HG03025 (cell line): ENCODE data around the gene ATXN10.

ENCODE experiments used
- ATAC-seq: cut with Tn5 transposase; IDR thresholded peaks from one replicate; pipeline ENCODE4 v1.9.1; 2021; ENCODE audit warnings: mild to moderate bottlenecking, moderate library complexity; ENCODE audit not compliant: unreplicated experiment, low FRiP score

Gene ATXN10

GRCh38 chr22:45843986-45844385 is 172.4 kb downstream of the ATXN10 start:
- no peak for ATAC-seq

- no peak for ATAC-seq
These were observed 173.4 kb downstream of the ATXN10 start for GRCh38 chr22:45845076-45845487.

DNA sequence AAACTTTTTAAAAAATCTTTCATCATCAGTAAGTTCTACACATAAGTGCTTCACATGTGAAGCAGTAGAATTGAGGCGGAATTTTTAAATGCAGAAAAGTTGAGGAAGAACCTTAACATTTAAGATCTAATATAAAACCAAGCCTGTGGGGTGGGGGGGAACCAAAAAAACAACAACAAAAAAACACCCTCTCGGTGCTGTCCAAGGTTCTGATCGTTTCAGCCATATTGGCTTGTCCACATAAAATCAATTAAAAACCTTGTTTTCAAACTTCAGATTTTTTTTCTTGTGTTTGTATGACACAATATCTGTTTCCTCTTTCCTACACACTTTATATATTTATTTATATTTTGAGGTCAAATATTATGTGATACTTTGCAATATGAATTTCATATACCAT is 175.3 kb downstream of the ATXN10 start:
- ATAC-seq: no peak

DNA sequence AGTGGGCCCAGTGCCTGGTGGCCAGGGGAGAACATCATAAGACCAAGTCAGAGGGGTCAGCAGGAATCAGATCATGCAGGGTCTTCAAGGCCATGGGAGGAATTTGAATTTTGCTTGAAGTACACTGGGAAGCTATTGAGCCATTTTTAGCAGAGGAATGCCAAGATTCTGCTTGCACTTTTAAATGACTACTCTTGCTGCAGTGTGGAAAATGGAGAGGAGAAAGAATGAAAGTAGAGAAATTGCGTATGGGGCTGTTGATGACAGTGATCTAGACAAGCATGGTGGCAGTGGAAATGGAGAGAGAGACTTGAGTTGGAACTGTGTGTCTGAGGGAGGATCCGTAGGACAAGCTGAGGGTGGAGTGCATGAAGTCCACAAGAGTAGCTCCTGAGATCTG is 177.3 kb downstream of the ATXN10 start:
- no peak for ATAC-seq

DNA sequence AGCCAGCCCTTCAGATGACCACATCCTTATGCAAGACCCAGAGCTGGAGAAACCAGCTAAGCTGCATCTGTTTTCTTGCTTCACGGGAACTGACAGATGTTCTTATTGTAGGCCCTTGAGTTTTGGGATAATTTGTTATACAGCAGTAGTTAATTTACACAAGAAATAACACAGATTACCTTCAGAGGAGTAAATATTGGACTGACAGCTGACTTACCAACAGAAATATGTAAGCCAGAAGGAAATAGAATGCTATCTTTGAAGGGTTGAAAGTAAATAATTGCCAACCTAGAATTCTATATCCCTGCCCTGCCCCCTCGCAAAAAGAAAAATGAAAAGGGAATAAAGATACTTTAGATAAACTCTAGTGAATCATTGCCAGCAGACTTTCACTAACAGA is 181.2 kb downstream of the ATXN10 start:
- no peak for ATAC-seq

- no peak for ATAC-seq
These were observed 184.3 kb downstream of the ATXN10 start for GRCh38 chr22:45855961-45856360.

DNA sequence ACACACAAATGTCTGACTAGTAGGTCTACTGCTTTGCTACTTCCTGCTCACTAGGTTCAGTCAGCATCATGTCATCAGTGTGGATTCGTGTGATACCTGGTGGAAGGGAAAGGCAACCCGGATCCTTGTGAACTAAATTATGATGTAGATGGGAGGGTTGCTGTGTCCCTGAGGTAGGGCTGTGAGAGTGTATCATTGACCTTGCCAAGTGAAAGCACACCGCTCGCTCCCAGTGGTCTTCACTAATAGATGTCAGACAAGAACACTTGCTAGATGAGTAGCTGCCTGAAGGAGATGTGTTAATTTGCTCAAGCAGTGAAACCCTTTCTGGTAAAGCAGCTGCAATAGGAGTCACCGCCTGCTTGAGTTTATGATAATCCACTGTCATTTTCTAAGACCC is 185.9 kb downstream of the ATXN10 start:
- no peak for ATAC-seq

DNA sequence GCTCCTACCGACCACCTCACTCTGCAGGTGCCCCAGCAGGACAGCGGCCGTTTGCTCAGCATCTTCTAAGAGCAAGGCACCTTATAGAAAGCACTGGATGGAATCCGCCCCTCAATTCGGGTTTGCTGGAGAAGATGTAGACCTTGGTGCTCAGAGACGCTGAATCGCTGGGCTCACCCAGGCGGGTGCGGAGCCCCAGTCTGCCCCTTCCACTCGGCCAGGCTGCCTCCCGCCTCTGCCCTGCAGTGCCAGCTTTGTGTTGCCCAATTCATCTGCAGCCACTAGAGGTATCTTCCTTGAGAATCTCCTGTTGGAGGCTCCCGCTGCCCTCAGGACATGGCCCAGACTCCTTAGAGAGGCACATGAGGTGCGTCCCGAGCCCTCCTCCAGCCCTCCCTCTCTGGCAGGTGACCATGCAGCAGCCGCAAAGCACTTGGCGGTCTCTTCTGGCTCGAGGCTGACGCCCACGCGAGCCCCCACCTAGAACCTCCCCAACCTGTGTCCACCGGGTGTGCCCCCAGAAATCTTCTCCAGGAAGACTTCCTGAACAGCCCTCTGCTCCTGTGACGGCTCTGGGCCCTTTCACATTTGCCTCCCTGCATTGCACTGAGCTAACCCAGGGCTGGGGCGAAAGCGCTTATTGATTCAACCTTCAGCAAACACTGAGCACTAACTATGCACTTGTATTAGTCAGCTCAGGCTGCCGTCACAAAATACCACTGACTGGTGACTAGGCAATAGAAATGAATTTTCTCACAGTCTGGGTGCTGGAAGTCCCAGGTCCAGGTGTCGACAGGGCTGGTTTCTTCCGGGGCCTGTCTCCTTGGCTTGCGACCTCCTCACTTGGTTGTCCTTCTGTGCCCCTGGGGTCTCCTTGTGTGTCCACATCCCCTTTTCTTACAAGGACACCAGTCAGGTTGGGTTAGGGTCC is 187.9 kb downstream of the ATXN10 start:
- no peak for ATAC-seq

DNA sequence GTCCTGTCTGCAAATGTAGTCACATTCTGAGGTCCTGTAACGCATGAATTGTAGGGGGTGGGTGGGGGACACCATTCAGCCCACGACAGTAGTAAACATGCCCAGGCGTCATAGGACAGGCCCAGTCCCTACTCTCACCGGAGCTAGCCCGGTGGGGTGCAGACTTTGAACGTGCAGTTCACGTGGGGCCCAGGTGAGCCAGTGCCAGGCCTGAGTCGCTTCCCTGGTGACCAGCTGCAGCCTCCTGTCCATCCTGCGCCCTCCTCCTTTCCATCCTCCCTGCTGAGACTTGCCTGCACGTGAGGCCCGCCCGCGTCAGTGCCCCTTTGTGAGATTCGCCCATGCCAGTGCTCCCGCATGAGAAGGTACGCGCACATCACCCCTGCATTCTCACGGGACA is 188.6 kb downstream of the ATXN10 start:
- no peak for ATAC-seq

DNA sequence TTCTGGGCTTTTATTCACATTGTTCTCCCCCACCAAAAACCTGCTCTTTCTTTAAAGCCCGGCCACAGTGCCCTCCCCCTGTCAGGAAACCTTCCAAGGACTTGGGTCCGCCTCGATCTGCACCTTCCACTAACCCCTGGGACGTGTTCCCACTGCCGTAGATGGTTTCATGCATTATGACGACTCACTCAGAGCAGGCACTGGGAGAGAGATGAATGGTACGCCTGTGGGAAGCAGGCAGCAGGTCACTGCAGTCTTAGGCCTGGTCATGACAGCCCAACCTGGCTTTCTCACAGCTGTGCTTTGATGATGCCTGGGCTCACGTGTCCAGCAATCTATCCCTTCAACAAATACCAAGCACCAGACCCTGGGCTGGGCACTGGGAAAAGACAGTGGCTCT is 189.6 kb downstream of the ATXN10 start:
- no peak for ATAC-seq

DNA sequence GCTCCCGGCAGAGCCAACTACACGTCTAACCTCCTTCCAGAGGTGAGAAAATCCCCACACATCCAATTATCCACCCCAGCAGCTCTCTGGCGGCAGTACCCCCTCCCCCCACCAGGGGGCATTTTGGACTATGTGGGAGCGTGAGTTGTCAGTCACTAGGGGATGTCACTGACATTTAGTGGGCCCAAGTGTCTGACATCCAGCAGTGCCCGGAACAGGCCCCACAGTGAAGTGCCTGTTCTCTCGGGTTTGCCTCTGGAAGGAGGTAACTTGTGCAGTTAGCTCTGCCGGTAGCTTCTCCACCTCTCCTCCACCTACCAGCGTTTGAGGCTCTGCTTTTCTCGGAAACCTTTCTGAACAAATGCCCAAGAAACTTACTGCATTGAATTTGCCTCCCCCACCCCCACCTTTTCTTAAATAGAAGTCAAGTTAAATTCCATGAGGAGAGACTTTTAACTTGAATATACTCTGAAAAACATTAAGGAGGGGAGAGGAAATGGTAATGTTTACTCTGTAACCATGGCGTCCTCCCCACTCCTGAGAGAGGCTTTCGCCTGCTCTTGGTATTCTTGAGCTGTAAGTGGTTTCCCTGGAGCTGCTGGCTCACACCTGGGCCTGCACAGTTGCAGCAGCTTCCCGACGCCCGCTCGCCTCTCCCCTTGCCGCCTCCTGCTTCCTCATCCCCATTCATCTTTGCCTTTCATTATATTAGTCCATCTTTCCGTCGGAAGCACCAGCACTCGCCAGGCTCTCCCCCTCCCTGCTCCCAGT is 192.5 kb downstream of the ATXN10 start:
- ATAC-seq: no peak

DNA sequence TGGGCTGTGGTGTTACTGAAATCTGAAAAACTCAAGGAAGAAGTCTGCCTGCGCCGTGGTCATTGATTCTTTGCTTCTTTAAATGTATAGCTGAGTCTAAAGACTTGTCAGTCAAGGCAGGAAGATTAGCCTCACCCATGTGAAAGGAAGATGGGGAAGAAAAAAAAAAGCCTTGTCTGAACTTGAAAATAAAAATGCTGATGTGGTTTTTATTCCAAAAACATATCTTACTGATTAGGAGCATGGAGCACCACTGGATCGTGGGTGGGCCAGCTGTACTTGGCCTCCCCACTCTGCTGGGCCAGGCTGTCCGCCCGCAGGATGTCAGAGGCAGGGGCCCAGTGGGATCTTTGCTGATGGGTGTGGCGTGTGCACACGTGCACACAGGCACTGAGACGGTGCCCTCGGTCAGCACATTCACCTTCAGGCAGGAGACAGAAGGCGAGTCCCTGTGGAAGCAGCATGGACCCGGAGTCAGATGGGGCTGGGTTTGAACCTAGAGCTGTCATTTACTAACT is 193.4 kb downstream of the ATXN10 start:
- ATAC-seq: no peak

DNA sequence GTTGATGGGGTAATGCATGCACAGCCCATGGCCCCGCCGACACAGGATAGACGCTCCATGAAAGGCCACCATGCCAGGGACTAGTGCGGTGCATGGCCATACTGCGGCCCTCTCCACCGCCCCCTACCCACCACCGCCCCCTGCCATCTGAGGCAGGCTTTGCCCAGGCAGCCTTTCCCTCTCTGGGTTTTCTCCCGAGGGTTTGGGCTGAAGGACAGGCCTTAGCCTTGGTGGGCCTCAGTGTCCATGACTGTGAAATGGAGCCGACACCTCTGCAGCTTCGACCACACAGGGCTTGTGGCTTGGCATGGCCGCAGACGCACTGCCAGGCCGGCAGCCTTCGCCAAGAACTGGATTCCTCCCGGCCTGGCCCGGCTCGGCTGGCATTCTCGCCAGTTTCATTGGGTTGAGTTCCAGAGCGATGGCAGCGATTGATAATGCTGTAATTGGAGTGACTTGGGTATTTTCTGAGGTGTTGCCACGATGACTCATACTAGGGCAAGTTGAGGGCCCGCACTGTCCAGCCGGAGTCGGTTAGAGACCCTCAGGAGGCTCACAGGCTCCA is 194.0 kb downstream of the ATXN10 start:
- ATAC-seq: no peak

- ATAC-seq: no peak
These were observed 194.6 kb downstream of the ATXN10 start for GRCh38 chr22:45866126-45866645.

GRCh38 chr22:45866646-45867117 is 195.0 kb downstream of the ATXN10 start:
- ATAC-seq: no peak

- no peak for ATAC-seq
These were observed 195.7 kb downstream of the ATXN10 start for GRCh38 chr22:45867118-45867905.

DNA sequence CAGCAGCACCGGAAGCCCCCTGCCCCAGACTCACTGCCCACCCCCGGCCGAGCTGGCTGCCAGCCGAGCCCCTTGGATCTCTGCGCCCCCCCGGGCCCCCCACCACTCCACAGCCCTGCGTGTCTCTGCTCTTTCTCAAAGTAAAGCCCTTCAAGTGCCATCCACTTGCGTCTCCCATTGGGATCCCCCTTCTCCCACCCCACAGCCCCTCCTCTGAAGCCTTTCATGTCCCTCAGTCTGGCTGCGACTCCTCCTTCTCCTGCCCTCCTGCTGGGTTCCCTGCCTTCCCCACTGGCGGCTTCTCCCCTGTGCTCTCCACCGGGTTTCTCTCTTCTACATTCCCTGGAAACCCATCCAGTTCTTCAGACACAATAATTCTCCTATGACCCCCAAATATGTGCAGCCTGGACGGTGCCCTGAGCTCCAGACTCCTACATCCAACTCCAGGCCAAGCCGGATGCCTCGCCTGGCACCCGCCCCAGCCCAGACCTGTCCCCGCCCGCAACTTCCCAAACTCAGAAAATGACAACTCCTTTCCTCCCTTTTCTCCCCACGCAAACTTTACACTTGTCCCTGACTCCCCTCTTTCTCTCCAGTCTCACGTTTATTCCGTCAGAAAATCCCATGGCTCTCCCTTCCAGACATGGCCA is 196.4 kb downstream of the ATXN10 start:
- no peak for ATAC-seq

DNA sequence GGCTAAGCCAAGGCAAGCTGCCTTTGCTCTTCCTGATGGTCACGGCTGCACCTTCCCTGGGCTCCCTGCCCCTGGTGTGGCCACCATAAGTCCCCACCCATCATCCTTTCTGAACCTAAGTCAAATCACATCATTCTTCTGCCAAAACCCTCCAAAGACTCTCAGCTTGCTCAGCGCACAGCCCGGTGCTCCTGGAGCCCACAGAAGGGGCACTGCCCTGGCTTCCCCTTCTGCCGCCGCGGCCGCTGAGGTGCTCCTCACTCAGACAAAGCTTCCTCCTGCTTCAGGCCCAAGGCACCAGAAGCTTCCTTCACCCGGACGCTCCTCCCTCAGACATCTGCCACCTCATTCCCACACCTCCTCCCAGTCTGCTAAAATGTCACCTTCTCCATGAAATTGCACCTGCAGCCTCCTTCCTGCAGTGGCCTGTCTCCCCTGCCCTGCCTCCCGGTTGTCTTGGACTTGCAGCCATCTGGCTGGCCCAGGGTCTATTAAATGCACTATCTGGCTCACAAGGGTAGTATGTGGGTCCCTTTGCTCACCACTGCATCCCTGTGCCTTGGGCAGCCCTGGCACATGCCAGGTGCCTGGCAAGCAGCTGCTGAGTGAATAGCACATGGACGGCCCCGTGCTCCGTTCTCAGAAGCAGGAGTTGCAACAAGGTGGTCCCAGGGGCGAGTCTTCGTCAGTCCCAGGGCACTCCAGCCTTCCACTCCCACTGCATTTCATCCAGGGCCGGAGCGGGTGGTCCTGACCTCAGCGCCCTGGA is 197.1 kb downstream of the ATXN10 start:
- ATAC-seq: no peak
